ENCODE measurements around the gene PSME2. TPM values are rescaled to one million over a fixed set of nuclear protein-coding genes. Genes with fewer than 3 reads are reported as not detected.
"Not testable (repeated sequence)": the region's sequence is repeated elsewhere in the genome, so short reads cannot be mapped to it uniquely, and the experiment has no call there.

PSME2 gene
- total RNA-seq, 1 donor: 78.3 TPM

- no peak overlapping the region for H3K4me3 ChIP-seq (ENCODE audit: low read depth, low read length)
- TF ChIP-seq, protein P1, sequence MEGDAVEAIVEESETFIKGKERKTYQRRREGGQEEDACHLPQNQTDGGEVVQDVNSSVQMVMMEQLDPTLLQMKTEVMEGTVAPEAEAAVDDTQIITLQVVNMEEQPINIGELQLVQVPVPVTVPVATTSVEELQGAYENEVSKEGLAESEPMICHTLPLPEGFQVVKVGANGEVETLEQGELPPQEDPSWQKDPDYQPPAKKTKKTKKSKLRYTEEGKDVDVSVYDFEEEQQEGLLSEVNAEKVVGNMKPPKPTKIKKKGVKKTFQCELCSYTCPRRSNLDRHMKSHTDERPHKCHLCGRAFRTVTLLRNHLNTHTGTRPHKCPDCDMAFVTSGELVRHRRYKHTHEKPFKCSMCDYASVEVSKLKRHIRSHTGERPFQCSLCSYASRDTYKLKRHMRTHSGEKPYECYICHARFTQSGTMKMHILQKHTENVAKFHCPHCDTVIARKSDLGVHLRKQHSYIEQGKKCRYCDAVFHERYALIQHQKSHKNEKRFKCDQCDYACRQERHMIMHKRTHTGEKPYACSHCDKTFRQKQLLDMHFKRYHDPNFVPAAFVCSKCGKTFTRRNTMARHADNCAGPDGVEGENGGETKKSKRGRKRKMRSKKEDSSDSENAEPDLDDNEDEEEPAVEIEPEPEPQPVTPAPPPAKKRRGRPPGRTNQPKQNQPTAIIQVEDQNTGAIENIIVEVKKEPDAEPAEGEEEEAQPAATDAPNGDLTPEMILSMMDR (IDR thresholded peaks at IDR 0.05; ENCODE audit: insufficient read depth, low read length): no peak
- DNase-seq (ENCODE audit: low read depth): no peak
These were observed 39.6 kb downstream of the PSME2 start for GRCh38 chr14:24106672-24107271.

DNA sequence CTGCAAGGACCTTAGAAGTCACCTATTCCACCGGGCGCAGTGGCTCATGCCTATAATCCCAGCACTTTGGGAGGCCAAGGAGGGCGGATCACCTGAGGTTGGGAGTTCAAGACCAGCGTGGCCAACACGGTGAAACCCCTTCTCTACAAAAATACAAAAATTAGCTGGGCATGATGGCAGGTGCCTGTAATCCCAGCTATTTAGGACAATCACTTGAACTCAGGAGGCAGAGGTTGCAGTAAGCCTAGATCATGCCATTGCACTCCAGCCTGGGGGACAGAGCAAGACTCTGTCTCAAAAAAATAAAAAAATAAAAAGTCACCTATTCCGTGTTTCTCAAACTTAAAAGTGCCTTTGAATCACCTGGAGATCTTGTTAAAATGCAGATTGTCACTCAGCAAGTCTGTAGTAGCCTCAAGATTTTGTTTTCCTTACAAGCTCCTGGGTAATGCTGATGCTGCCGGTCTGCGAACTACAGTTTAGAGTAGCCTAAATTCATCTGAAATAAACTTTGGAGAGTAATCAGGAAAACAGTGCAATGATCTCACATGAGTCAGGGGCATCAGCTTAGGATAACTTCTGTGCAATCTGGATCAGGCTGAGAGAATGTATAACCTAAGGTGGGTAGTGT lies 40.7 kb downstream of the PSME2 start:
- H3K4me3 ChIP-seq (ENCODE audit: low read depth, low read length); DNase-seq (ENCODE audit: low read depth): not testable (repeated sequence)

DNA sequence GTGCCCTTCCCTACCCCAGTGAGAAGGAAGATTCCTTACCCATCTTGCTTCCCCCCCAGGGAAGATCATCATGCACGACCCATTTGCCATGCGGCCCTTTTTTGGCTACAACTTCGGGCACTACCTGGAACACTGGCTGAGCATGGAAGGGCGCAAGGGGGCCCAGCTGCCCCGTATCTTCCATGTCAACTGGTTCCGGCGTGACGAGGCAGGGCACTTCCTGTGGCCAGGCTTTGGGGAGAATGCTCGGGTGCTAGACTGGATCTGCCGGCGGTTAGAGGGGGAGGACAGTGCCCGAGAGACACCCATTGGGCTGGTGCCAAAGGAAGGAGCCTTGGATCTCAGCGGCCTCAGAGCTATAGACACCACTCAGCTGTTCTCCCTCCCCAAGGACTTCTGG lies 43.0 kb downstream of the PSME2 start:
- TF ChIP-seq, protein P1 (IDR thresholded peaks at IDR 0.05; ENCODE audit: insufficient read depth, low read length): no peak
- no peak overlapping the region for H3K4me3 ChIP-seq (ENCODE audit: low read depth, low read length)
- no peak for DNase-seq (ENCODE audit: low read depth)

- TF ChIP-seq, protein P1 (IDR thresholded peaks at IDR 0.05; ENCODE audit: insufficient read depth, low read length): no peak
- no peak for DNase-seq (ENCODE audit: low read depth)
- no peak overlapping the region for H3K4me3 ChIP-seq (ENCODE audit: low read depth, low read length)
These were observed 43.9 kb downstream of the PSME2 start for GRCh38 chr14:24102357-24103048.

GRCh38 chr14:24100982-24101494 lies 45.4 kb downstream of the PSME2 start:
- H3K4me3 ChIP-seq (ENCODE audit: low read depth, low read length): no peak overlapping the region
- DNase-seq (ENCODE audit: low read depth): no peak
- TF ChIP-seq, protein P1 (IDR thresholded peaks at IDR 0.05; ENCODE audit: insufficient read depth, low read length): no peak

- no peak overlapping the region for H3K4me3 ChIP-seq (ENCODE audit: low read depth, low read length)
- TF ChIP-seq, protein P1 (IDR thresholded peaks at IDR 0.05; ENCODE audit: insufficient read depth, low read length): no peak
- DNase-seq (ENCODE audit: low read depth): no peak
These were observed 46.0 kb downstream of the PSME2 start for GRCh38 chr14:24100197-24100981.

All from fibroblast of the aortic adventitia (primary cell).